IMR-90 (cell line): ENCODE data around the gene NAA80. TPM values are rescaled to one million over a fixed set of nuclear protein-coding genes. Genes with fewer than 3 reads are reported as not detected.

ENCODE experiments used
- ATAC-seq: fragments of 200-7000 bp; cut with Tn5 transposase; 2 replicates; pipeline ENCODE4 v1.9.1; 2020; ENCODE audit warnings: low read depth, mild to moderate bottlenecking, moderate library complexity
- BruUV-seq: library from RNA; stranded (reverse); fragments of 400-500 nt; replicated peaks from 2 replicates; lab custom pipeline; 2021; lab: Mats Ljungman, UMichigan
- CTCF ChIA-PET: fragments of 300-600 bp; formaldehyde crosslinking; extraction: SDS; loops from one replicate; lab custom pipeline; 2021; ENCODE audit warnings: antibody characterized with exemption; lab: Yijun Ruan, JAX
- POLR2A ChIA-PET: fragments of 300-600 bp; sonication (Branson Sonifier 250); formaldehyde crosslinking; loops from one replicate; lab custom pipeline; 2022; ENCODE audit warnings: antibody characterized with exemption; ENCODE audit not compliant: unreplicated experiment; lab: Charles Lee
- DNase-seq: peaks from one replicate; pipeline ENCODE4 v3.0.0; 2013
- H2AFZ ChIP-seq: replicated peaks from 2 replicates; pipeline ENCODE3; 2013; ENCODE audit warnings: low read length, mild to moderate bottlenecking; ENCODE audit not compliant: poor library complexity
- H2AK5ac ChIP-seq: 2 replicates; pipeline ENCODE4 v1.6.1; 2013; ENCODE audit warnings: low read depth, low read length, inconsistent platforms
- H2AK9ac ChIP-seq: replicated peaks from 2 replicates; pipeline ENCODE3; 2013; ENCODE audit warnings: mild to moderate bottlenecking, low read depth, low read length, moderate library complexity; ENCODE audit not compliant: poor library complexity
- H2BK120ac ChIP-seq: 2 replicates; pipeline ENCODE4 v1.6.1; 2013; ENCODE audit warnings: low read depth, low read length, inconsistent platforms
- H2BK15ac ChIP-seq: 3 replicates; pipeline ENCODE4 v1.6.1; 2013; ENCODE audit warnings: low read depth, low read length, inconsistent platforms
- H2BK20ac ChIP-seq: 2 replicates; pipeline ENCODE4 v1.6.1; 2013; ENCODE audit warnings: low read depth, mild to moderate bottlenecking, inconsistent platforms, low read length, moderate library complexity
- H2BK5ac ChIP-seq: 2 replicates; pipeline ENCODE4 v1.6.1; 2013; ENCODE audit warnings: mild to moderate bottlenecking, low read depth, low read length, inconsistent platforms; ENCODE audit not compliant: poor library complexity, severe bottlenecking
- H3K14ac ChIP-seq: replicated peaks from 2 replicates; pipeline ENCODE4 v1.6.1; 2013; ENCODE audit warnings: low read depth, low read length, inconsistent platforms
- H3K18ac ChIP-seq: 2 replicates; pipeline ENCODE4 v1.6.1; 2013; ENCODE audit warnings: low read depth, low read length, control low read depth
- H3K23ac ChIP-seq: 2 replicates; pipeline ENCODE4 v1.6.1; 2013; ENCODE audit warnings: low read depth, low read length, inconsistent platforms
- H3K27ac ChIP-seq: 2 replicates; pipeline ENCODE4 v1.5.1; 2013; ENCODE audit warnings: mild to moderate bottlenecking, control low read depth, low read length; ENCODE audit not compliant: insufficient read depth
- H3K27me3 ChIP-seq: 2 replicates; pipeline ENCODE4 v1.6.1; 2013; ENCODE audit warnings: low read length; ENCODE audit not compliant: control insufficient read depth, insufficient read depth
- H3K36me3 ChIP-seq: 2 replicates; pipeline ENCODE4 v1.6.1; 2013; ENCODE audit warnings: low read length, mixed read lengths; ENCODE audit not compliant: control insufficient read depth, insufficient read depth
- H3K4ac ChIP-seq: 2 replicates; pipeline ENCODE4 v1.6.1; 2013; ENCODE audit warnings: low read depth, low read length, inconsistent platforms
- H3K4me1 ChIP-seq: 2 replicates; pipeline ENCODE4 v1.6.1; 2013; ENCODE audit warnings: low read length, mixed read lengths; ENCODE audit not compliant: control insufficient read depth, insufficient read depth
- H3K4me2 ChIP-seq: 2 replicates; pipeline ENCODE4 v1.6.1; 2013; ENCODE audit warnings: low read depth, mild to moderate bottlenecking, control low read depth, low read length, moderate library complexity
- H3K4me3 ChIP-seq: 2 replicates; pipeline ENCODE4 v1.5.1; 2013; ENCODE audit warnings: low read depth, mild to moderate bottlenecking, control low read depth, low read length, moderate library complexity; ENCODE audit not compliant: insufficient read depth
- H3K56ac ChIP-seq: 2 replicates; pipeline ENCODE4 v1.6.1; 2013; ENCODE audit warnings: low read length, inconsistent platforms; ENCODE audit not compliant: insufficient read depth; ENCODE audit errors: extremely low read depth
- H3K79me1 ChIP-seq, 2 experiments: 2 replicates each; pipeline ENCODE4 v1.6.1; 2013; ENCODE audit warnings: low read length in 2 of 2, inconsistent platforms in 1 of 2, low read depth in 1 of 2
- H3K9ac ChIP-seq: 2 replicates; pipeline ENCODE4 v1.6.1; 2013; ENCODE audit warnings: low read depth, low read length, control low read depth
- H3K9me1 ChIP-seq: 2 replicates; pipeline ENCODE4 v1.6.1; 2013; ENCODE audit warnings: low read length, inconsistent platforms; ENCODE audit not compliant: insufficient read depth
- H3K9me3 ChIP-seq: 2 replicates; pipeline ENCODE4 v1.6.1; 2013; ENCODE audit warnings: low read length; ENCODE audit not compliant: control insufficient read depth, insufficient read depth
- H4K20me1 ChIP-seq: 2 replicates; pipeline ENCODE4 v1.6.1; 2013; ENCODE audit warnings: low read length, inconsistent platforms; ENCODE audit not compliant: insufficient read depth
- H4K5ac ChIP-seq: 2 replicates; pipeline ENCODE4 v1.6.1; 2013; ENCODE audit warnings: mild to moderate bottlenecking, low read depth, low read length, control low read depth
- H4K8ac ChIP-seq, 2 experiments: 2 replicates each; pipeline ENCODE4 v1.6.1; 2013; ENCODE audit warnings: low read depth in 2 of 2, low read length in 2 of 2, control low read depth in 1 of 2, inconsistent platforms in 1 of 2
- H4K91ac ChIP-seq: 2 replicates; pipeline ENCODE4 v1.6.1; 2013; ENCODE audit warnings: low read depth, low read length, inconsistent platforms; ENCODE audit not compliant: insufficient read depth
- CEBPB ChIP-seq: IDR thresholded peaks from 2 replicates; pipeline ENCODE4 v1.6.1; 2012; ENCODE audit warnings: low read depth, low read length, improper control_type of control experiment
- POLR2A ChIP-seq: IDR thresholded peaks from 2 replicates; pipeline ENCODE4 v1.6.1; 2012; ENCODE audit warnings: mild to moderate bottlenecking, low read depth, low read length
- WGBS, 2 experiments: methylation state at CpG; one replicate each; pipeline versions ENCODE4 v1.1.5 to v1.1.7; 2013; ENCODE audit warnings: missing lambda C conversion rate in 2 of 2; ENCODE audit not compliant: insufficient read length in 1 of 2; ENCODE audit errors: extremely low coverage in 2 of 2; 5-methylcytosine and 5-hydroxymethylcytosine counted together
- dilution Hi-C: fragments of 300-500 bp; cut with HindIII; formaldehyde crosslinking; loops from one replicate; pipeline ENCODE4 v1.14.3; 2018; ENCODE audit warnings: low sequenced_read_pairs; ENCODE audit not compliant: unreplicated experiment
- in situ Hi-C: fragments of 300-500 bp; cut with MboI; formaldehyde crosslinking; loops from 3 replicates; pipeline ENCODE4 v1.14.3; 2019; ENCODE audit warnings: low sequenced_read_pairs, inconsistent platforms, mixed read lengths
- intact Hi-C: fragments of 100-400 bp; cut with micrococcal nuclease; formaldehyde crosslinking; loops from 2 replicates; pipeline ENCODE4 v1.10.0; 2022
- polyA plus RNA-seq, 3 experiments: library from polyadenylated mRNA; depleted of rRNA; stranded (reverse); fragments of >200 nt; gene quantifications; 2 replicates each; pipeline ENCODE4 v1.2.3, GENCODE V29; 2012; ENCODE audit warnings: low replicate concordance in 1 of 3
- total RNA-seq: library from RNA; depleted of rRNA; stranded (reverse); fragments of >200 nt; gene quantifications from 2 replicates; pipeline ENCODE4 v1.2.3, GENCODE V29; 2012

Gene NAA80
- total and polyA plus RNA-seq, 2 of the 4 experiments (the other 2 are of a cell fraction): 5.0 to 14.4 TPM

DNA sequence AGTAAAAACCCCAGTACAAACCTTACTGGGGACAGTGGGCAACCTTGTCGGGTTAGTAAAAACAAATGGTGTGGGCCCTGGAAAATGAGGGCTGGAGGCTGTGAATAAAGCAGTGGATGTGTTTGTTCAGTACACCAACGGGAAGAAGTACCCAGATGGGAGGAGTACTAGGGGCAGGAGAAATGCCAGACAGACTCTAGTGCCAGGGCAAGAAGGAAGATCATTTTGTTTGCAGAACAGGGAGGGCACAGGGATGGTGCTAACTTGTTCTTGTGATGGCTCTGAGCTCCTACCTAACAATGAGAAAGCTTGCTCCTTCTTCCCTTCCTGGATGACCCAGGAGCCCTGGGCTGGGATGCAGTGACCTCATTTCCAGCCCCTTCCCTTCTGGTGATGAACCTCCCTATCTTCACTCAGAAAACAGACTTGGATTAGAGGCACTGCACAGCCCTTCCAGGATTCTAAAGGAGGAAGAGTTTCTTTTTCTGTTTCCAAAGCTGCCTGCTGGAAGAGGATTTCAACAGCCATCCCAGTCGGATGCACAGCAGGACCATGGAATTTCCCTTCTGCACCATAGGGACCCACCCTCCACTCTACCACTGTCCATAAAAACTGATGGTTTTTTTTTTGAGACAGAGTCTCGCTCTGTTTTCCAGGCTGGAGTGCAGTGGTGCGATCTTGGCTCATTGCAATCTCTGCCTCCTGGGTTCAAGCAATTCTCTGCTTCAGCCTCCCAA lies 35.3 kb upstream of the NAA80 start (continued):
- TF ChIP-seq CEBPB (no peak), POLR2A (no peak)

DNA sequence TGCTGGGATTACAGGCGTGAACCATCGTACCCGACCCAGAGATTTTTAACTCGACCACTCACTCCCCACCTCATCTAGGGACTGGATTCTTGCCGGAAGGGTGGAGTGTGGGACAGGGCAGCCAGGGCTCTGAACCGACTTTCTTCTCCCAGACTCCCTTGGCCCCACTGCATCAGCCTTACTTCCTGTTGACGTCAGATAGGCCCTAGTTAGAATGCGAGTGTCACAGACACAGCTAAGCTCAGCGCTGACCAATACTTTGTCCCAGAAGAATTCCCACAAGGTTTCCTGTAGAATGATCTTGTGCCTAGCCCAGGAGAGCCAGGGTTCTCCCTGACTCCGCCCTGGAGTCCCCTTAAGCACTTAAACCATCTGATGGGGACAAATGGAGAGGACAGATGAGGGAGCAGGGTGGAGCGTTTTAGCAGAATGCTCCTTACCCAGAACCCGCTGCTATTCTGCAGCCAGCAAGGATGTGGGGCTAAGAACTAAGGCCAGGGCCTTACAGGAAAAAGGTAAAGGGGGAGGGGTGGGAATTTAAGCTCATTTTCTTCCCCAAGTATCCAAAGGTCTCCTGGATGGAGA lies 34.6 kb upstream of the NAA80 start:
- no peak overlapping the region for H2AFZ ChIP-seq
- peaks cover 32% of the 10 kb centered on the region for H3K36me3 ChIP-seq
- DNase-seq: peak; percentile 86
- peak overlapping the region; percentile 14; the same call in 1 of the 2 replicates for H3K27ac ChIP-seq
- H2AK9ac ChIP-seq: peak overlapping the region; percentile 63
- no peak overlapping the region for H2BK5ac ChIP-seq
- peaks cover 21% of the 10 kb centered on the region for H3K9me1 ChIP-seq
- no peak overlapping the region for H3K18ac ChIP-seq
- H4K91ac ChIP-seq: no peak overlapping the region
- ATAC-seq: no peak
- no peak overlapping the region for H4K5ac ChIP-seq
- peak overlapping the region; percentile 5; the same call in 1 of the 2 replicates for H2AK5ac ChIP-seq
- H4K20me1 ChIP-seq: peaks cover 51% of the 10 kb centered on the region
- peak overlapping the region; percentile 48; the same call in 1 of the 2 replicates for H3K4me2 ChIP-seq
- CTCF ChIA-PET: interaction anchor here (0.7 to 1.0 kb wide), 3 partner anchors 10 to 81 kb away, joined by 3 read pairs; no protein-coding TSS in a partner anchor
- H3K56ac ChIP-seq: no peak overlapping the region
- in situ Hi-C loops (loop anchor here (25.0 kb wide), 3 partner anchors 1053 to 1828 kb away; partner anchors contain the start of genes ABHD14B, GPR62, MANF and PCBP4), dilution Hi-C loops (no loop called here), intact Hi-C loops (no loop called here)
- H4K8ac ChIP-seq: peak overlapping the region in 1 of 2 experiments; percentile 74; a peak in 1 of 4 replicates
- no peak overlapping the region for H3K4me3 ChIP-seq
- no peak overlapping the region for H2BK120ac ChIP-seq
- H2BK20ac ChIP-seq: no peak overlapping the region
- H3K79me1 ChIP-seq: peaks cover 39 to 62% of the 10 kb centered on the region in 2 experiments
- no peak overlapping the region for H2BK15ac ChIP-seq
- no peaks in the 10 kb centered on the region for H3K27me3 ChIP-seq
- H3K23ac ChIP-seq: no peak overlapping the region
- H3K14ac ChIP-seq: no peak overlapping the region
- peak overlapping the region; percentile 17; the same call in 1 of the 2 replicates for H3K9ac ChIP-seq
- peaks cover 19% of the 10 kb centered on the region for H3K4me1 ChIP-seq
- H3K4ac ChIP-seq: peak overlapping the region; percentile 1
- 80% methylated on average over 1 of the region's 12 CpGs; no CpG with 5 or more reads in 1 of the 2 experiments for WGBS, 2 experiments
- TF ChIP-seq CEBPB: no peak
- peak; percentile 57 for TF ChIP-seq POLR2A
- no peaks in the 10 kb centered on the region for H3K9me3 ChIP-seq
- BruUV-seq: no TSS peak
- POLR2A ChIA-PET: interaction anchor here (0.6 kb wide), 1 partner anchor 1214 kb away, joined by 16 read pairs; no protein-coding TSS in a partner anchor
